Glutamatergic neuron (in vitro differentiated cells): ENCODE measurements around the gene PDLIM7. TPM values are rescaled to one million over a fixed set of nuclear protein-coding genes. Genes with fewer than 3 reads are reported as not detected.

Source experiments
- DNase-seq: peaks from one replicate; pipeline ENCODE4 v3.0.0; 2022
- H3K27ac Mint-ChIP-seq: one replicate; pipeline ENCODE4 v1.8.0; 2020; ENCODE audit warnings: mild to moderate bottlenecking, mixed read lengths, inconsistent platforms; ENCODE audit not compliant: unreplicated experiment
- H3K27me3 Mint-ChIP-seq: one replicate; pipeline ENCODE4 v1.8.0; 2020; ENCODE audit warnings: mild to moderate bottlenecking, moderate library complexity, mixed read lengths, inconsistent platforms; ENCODE audit not compliant: unreplicated experiment
- H3K36me3 Mint-ChIP-seq: one replicate; pipeline ENCODE4 v1.8.0; 2020; ENCODE audit warnings: mild to moderate bottlenecking, mixed read lengths, inconsistent platforms; ENCODE audit not compliant: unreplicated experiment
- H3K4me1 Mint-ChIP-seq: one replicate; pipeline ENCODE4 v1.8.0; 2020; ENCODE audit warnings: mild to moderate bottlenecking, low read depth, mixed read lengths, inconsistent platforms; ENCODE audit not compliant: unreplicated experiment
- H3K4me3 Mint-ChIP-seq: one replicate; pipeline ENCODE4 v1.8.0; 2020; ENCODE audit warnings: mild to moderate bottlenecking, mixed read lengths, inconsistent platforms; ENCODE audit not compliant: unreplicated experiment
- H3K9me3 Mint-ChIP-seq: one replicate; pipeline ENCODE4 v1.8.0; 2020; ENCODE audit warnings: mild to moderate bottlenecking, moderate library complexity, mixed read lengths, inconsistent platforms; ENCODE audit not compliant: unreplicated experiment
- CTCF ChIP-seq: fragments of 200-600 bp; sonication (generic); IDR thresholded peaks from one replicate; pipeline ENCODE4 v1.5.0; 2021; ENCODE audit not compliant: partially characterized antibody, unreplicated experiment
- total RNA-seq: library from RNA; stranded (reverse); fragmentation: NEBNext Ultra II Directional; extraction: Animal tissue kit (Norgen Biotek cat#: 25700); gene quantifications from one replicate; pipeline ENCODE4 v1.2.1, GENCODE V29; 2021; ENCODE audit not compliant: unreplicated experiment

The PDLIM7 gene
- total RNA-seq, 1 donor from 2014 or later = 430 TPM

- Mint-ChIP-seq H3K27me3 (peaks cover 6% of the 10 kb centered on the region), H3K4me3 (no peak overlapping the region), H3K27ac (no peak overlapping the region), H3K36me3 (no peaks in the 10 kb centered on the region), H3K4me1 (peaks cover 6% of the 10 kb centered on the region), H3K9me3 (peaks cover 3% of the 10 kb centered on the region)
- TF ChIP-seq CTCF = peak; percentile 19
- DNase-seq = no peak
Measured at GRCh38 chr5:177524941-177525655, 27.7 kb upstream of the PDLIM7 start.

- H3K27me3 Mint-ChIP-seq = peaks cover 10% of the 10 kb centered on the region
Measured at GRCh38 chr5:177524539-177524900, 27.1 kb upstream of the PDLIM7 start.

GRCh38 chr5:177523711-177524538 lies 26.5 kb upstream of the PDLIM7 start:
- Mint-ChIP-seq H3K9me3 (peaks cover 3% of the 10 kb centered on the region), H3K27ac (no peak overlapping the region), H3K4me1 (no peaks in the 10 kb centered on the region), H3K27me3 (peaks cover 11% of the 10 kb centered on the region), H3K4me3 (no peak overlapping the region), H3K36me3 (no peaks in the 10 kb centered on the region)
- no peak for TF ChIP-seq CTCF
- DNase-seq = no peak

More at GRCh38 chr5:177524539-177524900, 27.1 kb upstream of the PDLIM7 start:
- Mint-ChIP-seq H3K27ac (no peak overlapping the region), H3K9me3 (peaks cover 7% of the 10 kb centered on the region), H3K4me3 (no peak overlapping the region), H3K4me1 (peaks cover 4% of the 10 kb centered on the region), H3K36me3 (no peaks in the 10 kb centered on the region)
- DNase-seq = no peak
- no peak for TF ChIP-seq CTCF

GRCh38 chr5:177520916-177521513 lies 23.6 kb upstream of the PDLIM7 start:
- Mint-ChIP-seq H3K27me3 (peaks cover 17% of the 10 kb centered on the region), H3K4me3 (no peak overlapping the region), H3K4me1 (peaks cover 5% of the 10 kb centered on the region), H3K9me3 (peaks cover 12% of the 10 kb centered on the region), H3K27ac (peak overlapping the region; percentile 38), H3K36me3 (peaks cover 4% of the 10 kb centered on the region)
- no peak for TF ChIP-seq CTCF
- no peak for DNase-seq
